ENCODE measurements around the gene GALNT1.

- TF ChIP-seq, protein P1, sequence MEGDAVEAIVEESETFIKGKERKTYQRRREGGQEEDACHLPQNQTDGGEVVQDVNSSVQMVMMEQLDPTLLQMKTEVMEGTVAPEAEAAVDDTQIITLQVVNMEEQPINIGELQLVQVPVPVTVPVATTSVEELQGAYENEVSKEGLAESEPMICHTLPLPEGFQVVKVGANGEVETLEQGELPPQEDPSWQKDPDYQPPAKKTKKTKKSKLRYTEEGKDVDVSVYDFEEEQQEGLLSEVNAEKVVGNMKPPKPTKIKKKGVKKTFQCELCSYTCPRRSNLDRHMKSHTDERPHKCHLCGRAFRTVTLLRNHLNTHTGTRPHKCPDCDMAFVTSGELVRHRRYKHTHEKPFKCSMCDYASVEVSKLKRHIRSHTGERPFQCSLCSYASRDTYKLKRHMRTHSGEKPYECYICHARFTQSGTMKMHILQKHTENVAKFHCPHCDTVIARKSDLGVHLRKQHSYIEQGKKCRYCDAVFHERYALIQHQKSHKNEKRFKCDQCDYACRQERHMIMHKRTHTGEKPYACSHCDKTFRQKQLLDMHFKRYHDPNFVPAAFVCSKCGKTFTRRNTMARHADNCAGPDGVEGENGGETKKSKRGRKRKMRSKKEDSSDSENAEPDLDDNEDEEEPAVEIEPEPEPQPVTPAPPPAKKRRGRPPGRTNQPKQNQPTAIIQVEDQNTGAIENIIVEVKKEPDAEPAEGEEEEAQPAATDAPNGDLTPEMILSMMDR (IDR thresholded peaks at IDR 0.05) = no peak
- TF ChIP-seq POLR2A (IDR thresholded peaks at IDR 0.05) = no peak
These were observed 76.6 kb downstream of the GALNT1 start for GRCh38 chr18:35658112-35658511.
